ENCODE data around the gene DDX27.

GRCh38 chr20:49276161-49276960 lies 57.1 kb downstream of the DDX27 start:
- TF ChIP-seq CTCF (conservative IDR thresholded peaks at IDR 0.05 in 1 of 2, IDR thresholded peaks at IDR 0.05 in 1 of 2; ENCODE audit: extremely low read depth in 1 of 2, insufficient read depth in 1 of 2, low read depth in 1 of 2, low read length in 2 of 2) (no peak), EZH2 (IDR thresholded peaks at IDR 0.05; ENCODE audit: borderline replicate concordance, low read length) (no peak)

Measured in mammary epithelial cell (primary cell).